ENCODE results near the gene REEP5. TPM values are rescaled to one million over a fixed set of nuclear protein-coding genes. Genes with fewer than 3 reads are reported as not detected.

REEP5 gene
- total and polyA plus RNA-seq, 2 of the 4 experiments (the other 2 are of a cell fraction): 49.3 to 82.0 TPM

GRCh38 chr5:112960315-112960714 lies 38.3 kb upstream of the REEP5 start:
- Histone ChIP-seq H3K56ac (ENCODE audit: extremely low read depth, insufficient read depth, low read length) (no peak overlapping the region), H3K4me1 (ENCODE audit: control insufficient read depth, insufficient read depth, low read length) (peaks cover 19% of the 10 kb centered on the region), H3K27ac (ENCODE audit: insufficient read depth, low read length) (no peak overlapping the region), H2BK20ac (ENCODE audit: low read depth, low read length) (no peak overlapping the region), H2AK5ac (ENCODE audit: low read depth, low read length) (no peak overlapping the region), H3K9me3 (ENCODE audit: control insufficient read depth, insufficient read depth, low read length) (no peaks in the 10 kb centered on the region), H3K79me1 (ENCODE audit: low read depth in 1 of 2, low read length in 2 of 2) (no peaks in the 10 kb centered on the region), H2AK9ac (replicated peaks; ENCODE audit: low read depth, low read length, poor library complexity) (no peak overlapping the region), H2BK5ac (ENCODE audit: low read depth, low read length, poor library complexity, severe bottlenecking) (no peak overlapping the region), H2BK120ac (ENCODE audit: low read depth, low read length) (no peak overlapping the region; the same call in 1 of the 2 replicates), H4K8ac (ENCODE audit: low read depth in 2 of 2, low read length in 2 of 2) (no peak overlapping the region), H3K9ac (ENCODE audit: low read depth, low read length) (no peak overlapping the region), H3K4ac (ENCODE audit: low read depth, low read length) (no peak overlapping the region), H3K4me3 (ENCODE audit: insufficient read depth, low read depth, low read length) (no peak overlapping the region), H3K27me3 (ENCODE audit: control insufficient read depth, insufficient read depth, low read length) (no peaks in the 10 kb centered on the region), H2AFZ (replicated peaks; ENCODE audit: low read length, poor library complexity) (no peak overlapping the region), H3K9me1 (ENCODE audit: insufficient read depth, low read length) (peaks cover 6% of the 10 kb centered on the region), H4K5ac (ENCODE audit: low read depth, low read length) (no peak overlapping the region), H3K14ac (replicated peaks; ENCODE audit: low read depth, low read length) (no peak overlapping the region), H2BK15ac (ENCODE audit: low read depth, low read length) (no peak overlapping the region), H3K4me2 (ENCODE audit: low read depth, low read length) (0 out of 2 replicates have a peak overlapping the region, but pooled peaks have one; percentile 10), H3K18ac (ENCODE audit: low read depth, low read length) (no peak overlapping the region), H4K91ac (ENCODE audit: insufficient read depth, low read depth, low read length) (no peak overlapping the region), H3K36me3 (ENCODE audit: control insufficient read depth, insufficient read depth, low read length) (no peaks in the 10 kb centered on the region), H4K20me1 (ENCODE audit: insufficient read depth, low read length) (peaks cover 11% of the 10 kb centered on the region), H3K23ac (ENCODE audit: low read depth, low read length) (no peak overlapping the region)
- TF ChIP-seq MAFK (IDR thresholded peaks at IDR 0.05; ENCODE audit: low read depth, low read length) (no peak), USF2 (IDR thresholded peaks at IDR 0.05; ENCODE audit: low read depth, low read length) (no peak), BHLHE40 (IDR thresholded peaks at IDR 0.05; ENCODE audit: low read depth, low read length) (no peak), NFE2L2 (IDR thresholded peaks at IDR 0.05; ENCODE audit: low read depth, low read length) (no peak), FOS (IDR thresholded peaks at IDR 0.05; ENCODE audit: low read depth, low read length) (no peak), RAD21 (IDR thresholded peaks at IDR 0.05; ENCODE audit: low read length) (no peak), SMC3 (IDR thresholded peaks at IDR 0.05; ENCODE audit: low read depth, low read length) (no peak), CHD1 (IDR thresholded peaks at IDR 0.05; ENCODE audit: low read depth, low read length) (no peak), MAZ (IDR thresholded peaks at IDR 0.05; ENCODE audit: borderline replicate concordance, low read depth, low read length) (no peak), RFX5 (IDR thresholded peaks at IDR 0.05; ENCODE audit: low read depth, low read length) (no peak), POLR2A (IDR thresholded peaks at IDR 0.05; ENCODE audit: low read depth, low read length) (no peak), MXI1 (IDR thresholded peaks at IDR 0.05; ENCODE audit: borderline replicate concordance, low read depth, low read length) (no peak)
- ChIA-PET POLR2A (ENCODE audit: unreplicated experiment) (no interaction called here), CTCF (interaction anchor here (1.4 to 1.5 kb wide), 2 partner anchors 9 to 16 kb away, joined by 3 read pairs; partner anchors contain the start of gene DCP2)
- intact Hi-C loops (cut with micrococcal nuclease): loop anchor here (10.0 kb wide), 1 partner anchor 176 kb away; no protein-coding TSS in a partner anchor
- no CpG with 5 or more reads among the region's 1 CpG for WGBS, 2 experiments (ENCODE audit: extremely low coverage in 2 of 2, insufficient read length in 1 of 2)
- dilution Hi-C loops (cut with HindIII; ENCODE audit: low sequenced_read_pairs, unreplicated experiment): no loop called here
- ATAC-seq (ENCODE audit: low read depth) (no peak), DNase-seq (no peak)
- in situ Hi-C loops (cut with MboI; ENCODE audit: low sequenced_read_pairs): loop anchor here (25.0 kb wide), 1 partner anchor 398 kb away; no protein-coding TSS in a partner anchor
- no TSS peak for BruUV-seq (replicated peaks)
